Breast epithelium (tissue), 4 donors: ENCODE results near the gene EIF4B. TPM values are rescaled to one million over a fixed set of nuclear protein-coding genes. Genes with fewer than 3 reads are reported as not detected.

ENCODE experiments used
- DNase-seq, 2 donors: peaks; one replicate each; pipeline ENCODE4 v3.0.0-alpha.2; 2019; ENCODE audit warnings: low spot score in 2 of 2
- H3K27ac ChIP-seq, 2 donors: fragments of 200-600 bp; sonication (generic) in 1 of 2; one replicate each; pipeline ENCODE4 v1.5.1; 2016 to 2019; ENCODE audit warnings: mild to moderate bottlenecking in 1 of 2
- H3K27me3 ChIP-seq, 2 donors: fragments of 200-600 bp; sonication (generic) in 1 of 2; one replicate each; pipeline versions ENCODE4 v1.5.1 to v1.6.0; 2017 to 2019; ENCODE audit warnings: control low read depth in 1 of 2, mild to moderate bottlenecking in 1 of 2
- H3K36me3 ChIP-seq: fragments of 200-600 bp; one replicate; pipeline ENCODE4 v1.5.1; 2019
- H3K4me1 ChIP-seq, 2 donors: fragments of 200-600 bp; sonication (generic); one replicate each; pipeline ENCODE4 v1.5.1; 2016 to 2019; ENCODE audit warnings: control low read depth in 1 of 2
- H3K4me3 ChIP-seq, 3 donors: fragments of 200-600 bp; sonication (generic); 1 replicate in 2 of 3; 2 replicates in 1 of 3; pipeline ENCODE4 v1.5.1; 2016 to 2019; ENCODE audit warnings: mild to moderate bottlenecking in 3 of 3, moderate library complexity in 2 of 3
- H3K9me3 ChIP-seq, 2 donors: fragments of 200-600 bp; sonication (generic) in 1 of 2; one replicate each; pipeline ENCODE4 v1.5.1; 2016 to 2019; ENCODE audit warnings: control low read depth in 1 of 2
- CTCF ChIP-seq, 3 donors: fragments of 450-650 bp; IDR thresholded peaks; one replicate each; pipeline ENCODE4 v1.5.1; 2016 to 2017; ENCODE audit warnings: antibody characterized with exemption in 3 of 3, mild to moderate bottlenecking in 3 of 3, moderate library complexity in 3 of 3
- POLR2A ChIP-seq: fragments of 450-650 bp; IDR thresholded peaks from one replicate; pipeline ENCODE4 v1.6.1; 2016; ENCODE audit warnings: antibody characterized with exemption, mild to moderate bottlenecking, moderate library complexity
- POLR2AphosphoS5 ChIP-seq, 3 donors: sonication (generic); formaldehyde crosslinking; IDR thresholded peaks; one replicate each; pipeline ENCODE4 v1.6.1; 2017; ENCODE audit warnings: antibody characterized with exemption in 3 of 3
- intact Hi-C: fragments of 100-400 bp; cut with DNase I; formaldehyde crosslinking; loops from one replicate; pipeline ENCODE4 v1.15.1; 2023; ENCODE audit warnings: low total_unique reads
- total RNA-seq, 3 donors: library from RNA; depleted of rRNA; stranded (reverse); fragments of >200 nt; gene quantifications; one replicate each; pipeline ENCODE4 v1.1.0, GENCODE V29; 2016

Gene EIF4B
- total RNA-seq, 3 donors from 2014 or later = 600 to 759 (median 614) TPM

GRCh38 chr12:53045696-53046045, 39.4 kb downstream of the EIF4B start:
- Histone ChIP-seq H3K9me3 (no peaks in the 10 kb centered on the region), H3K4me1 (peaks cover 0 to 34% of the 10 kb centered on the region in 2 donors), H3K36me3 (no peaks in the 10 kb centered on the region), H3K27ac (peak overlapping the region; percentile 97 to 99), H3K27me3 (no peaks in the 10 kb centered on the region), H3K4me3 (peak overlapping the region; percentile 68 to 80 (median 70))
- TF ChIP-seq POLR2A (no peak), CTCF (IDR thresholded peaks at IDR 0.05) (no peak), POLR2AphosphoS5 (IDR thresholded peaks at IDR 0.05) (peak; percentile 10 to 37 (median 14))
- DNase-seq = peak in 1 of 2 donors; percentile 43
- intact Hi-C loops = no loop called here

- H3K27ac ChIP-seq = peak overlapping the region; percentile 97 to 99
Measured at GRCh38 chr12:53046655-53047220, 40.5 kb downstream of the EIF4B start.

GRCh38 chr12:53047221-53048032, 41.2 kb downstream of the EIF4B start:
- Histone ChIP-seq H3K4me1 (peaks cover 0 to 50% of the 10 kb centered on the region in 2 donors), H3K4me3 (peak overlapping the region; percentile 68 to 80 (median 78)), H3K36me3 (no peaks in the 10 kb centered on the region), H3K27ac (peak overlapping the region; percentile 97 to 99), H3K9me3 (no peaks in the 10 kb centered on the region), H3K27me3 (no peaks in the 10 kb centered on the region)
- no peak for TF ChIP-seq POLR2A
- peak in 1 of 3 donors; percentile 35 for TF ChIP-seq CTCF (IDR thresholded peaks at IDR 0.05)
- TF ChIP-seq POLR2AphosphoS5 (IDR thresholded peaks at IDR 0.05) = peak; percentile 9 to 66 (median 42)
- peak; percentile 76 to 80 for DNase-seq
- intact Hi-C loops = no loop called here

More at GRCh38 chr12:53046655-53047220, 40.5 kb downstream of the EIF4B start:
- peaks cover 0 to 43% of the 10 kb centered on the region in 2 donors for H3K4me1 ChIP-seq
- no peaks in the 10 kb centered on the region for H3K27me3 ChIP-seq
- no peaks in the 10 kb centered on the region for H3K9me3 ChIP-seq
- TF ChIP-seq POLR2AphosphoS5 (IDR thresholded peaks at IDR 0.05) (peak; percentile 98 to 99 (median 98)), POLR2A (peak; percentile 98), CTCF (IDR thresholded peaks at IDR 0.05) (no peak)
- intact Hi-C loops = no loop called here
- H3K36me3 ChIP-seq = no peaks in the 10 kb centered on the region
- peak; percentile 91 to 93 for DNase-seq
- peak overlapping the region; percentile 68 to 80 (median 70) for H3K4me3 ChIP-seq

- H3K4me3 ChIP-seq = peak overlapping the region; percentile 68 to 80 (median 78)
- TF ChIP-seq CTCF (IDR thresholded peaks at IDR 0.05) (peak in 1 of 3 donors; percentile 13), POLR2A (no peak), POLR2AphosphoS5 (IDR thresholded peaks at IDR 0.05) (peak in 2 of 3 donors; percentile 24 to 45)
- H3K36me3 ChIP-seq = no peaks in the 10 kb centered on the region
- intact Hi-C loops = no loop called here
- H3K27ac ChIP-seq = peak overlapping the region; percentile 97 to 99
- peak; percentile 82 to 83 for DNase-seq
- H3K4me1 ChIP-seq = peaks cover 6 to 57% of the 10 kb centered on the region in 2 donors
- H3K9me3 ChIP-seq = no peaks in the 10 kb centered on the region
- no peaks in the 10 kb centered on the region for H3K27me3 ChIP-seq
Measured at GRCh38 chr12:53048033-53048779, 42.0 kb downstream of the EIF4B start.
